Measurements from ENCODE around the gene NT5C.

DNA sequence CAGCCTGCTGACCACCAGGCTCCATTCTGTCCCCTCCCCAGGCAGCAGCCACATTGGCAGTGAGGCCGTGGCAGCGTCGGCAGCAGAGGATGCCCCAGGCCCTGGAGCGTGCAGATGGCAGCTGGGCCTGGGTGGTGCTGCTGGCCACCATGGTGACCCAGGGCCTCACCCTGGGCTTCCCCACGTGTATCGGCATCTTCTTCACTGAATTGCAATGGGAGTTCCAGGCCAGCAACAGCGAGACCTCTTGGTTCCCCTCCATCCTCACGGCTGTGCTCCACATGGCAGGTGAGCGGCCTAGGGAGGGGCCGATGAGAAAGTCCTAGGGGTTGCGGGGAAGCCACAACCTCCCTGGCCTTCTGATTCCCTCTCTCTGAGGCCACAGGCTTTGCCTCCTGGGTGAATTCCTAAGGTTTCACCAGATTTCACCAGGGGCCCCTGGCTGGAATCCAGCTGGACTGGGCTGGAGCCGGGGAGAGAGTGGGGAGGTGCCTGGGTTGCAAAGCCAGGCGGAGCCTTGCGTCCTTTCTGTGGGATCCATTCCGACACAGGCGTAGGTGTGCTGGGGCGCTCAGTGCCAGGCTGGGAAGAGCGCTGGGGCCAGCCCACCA, 37.9 kb downstream of the NT5C start:
- TF ChIP-seq POLR2AphosphoS5 (IDR thresholded peaks at IDR 0.05; ENCODE audit: borderline replicate concordance, low read depth, low read length) (no peak), EZH2 (IDR thresholded peaks at IDR 0.05) (no peak), FOXP2 (optimal IDR thresholded peaks at IDR 0.05; ENCODE audit: control extremely low read depth, extremely low read length, insufficient read depth) (no peak)

All from SK-N-MC (cell line).